Measurements from ENCODE around the gene ZNF274.

GRCh38 chr19:58157045-58157728, 25.7 kb upstream of the ZNF274 start:
- TF ChIP-seq EP300 (IDR thresholded peaks at IDR 0.05; ENCODE audit: borderline replicate concordance) (no peak), REST (IDR thresholded peaks at IDR 0.05; ENCODE audit: low read depth) (no peak), RAD21 (IDR thresholded peaks at IDR 0.05; ENCODE audit: low read depth) (no peak), FOXM1 (IDR thresholded peaks at IDR 0.05; ENCODE audit: borderline replicate concordance, low read depth) (no peak), TEAD4 (IDR thresholded peaks at IDR 0.05) (no peak), ZBTB7A (IDR thresholded peaks at IDR 0.05; ENCODE audit: low read depth) (no peak), TAF1 (IDR thresholded peaks at IDR 0.05; ENCODE audit: low read depth) (no peak), USF1 (IDR thresholded peaks at IDR 0.05) (no peak)
- TF ChIP-seq, protein P1, sequence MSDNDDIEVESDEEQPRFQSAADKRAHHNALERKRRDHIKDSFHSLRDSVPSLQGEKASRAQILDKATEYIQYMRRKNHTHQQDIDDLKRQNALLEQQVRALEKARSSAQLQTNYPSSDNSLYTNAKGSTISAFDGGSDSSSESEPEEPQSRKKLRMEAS (IDR thresholded peaks at IDR 0.05) = no peak

Data from Ishikawa (cell line).